ENCODE data around the gene SLC37A2. TPM values are rescaled to one million over a fixed set of nuclear protein-coding genes. Genes with fewer than 3 reads are reported as not detected.

SLC37A2 gene
- total and polyA plus RNA-seq, 4 donors, result 3.2 to 13.2 (median 7.8) TPM

DNA sequence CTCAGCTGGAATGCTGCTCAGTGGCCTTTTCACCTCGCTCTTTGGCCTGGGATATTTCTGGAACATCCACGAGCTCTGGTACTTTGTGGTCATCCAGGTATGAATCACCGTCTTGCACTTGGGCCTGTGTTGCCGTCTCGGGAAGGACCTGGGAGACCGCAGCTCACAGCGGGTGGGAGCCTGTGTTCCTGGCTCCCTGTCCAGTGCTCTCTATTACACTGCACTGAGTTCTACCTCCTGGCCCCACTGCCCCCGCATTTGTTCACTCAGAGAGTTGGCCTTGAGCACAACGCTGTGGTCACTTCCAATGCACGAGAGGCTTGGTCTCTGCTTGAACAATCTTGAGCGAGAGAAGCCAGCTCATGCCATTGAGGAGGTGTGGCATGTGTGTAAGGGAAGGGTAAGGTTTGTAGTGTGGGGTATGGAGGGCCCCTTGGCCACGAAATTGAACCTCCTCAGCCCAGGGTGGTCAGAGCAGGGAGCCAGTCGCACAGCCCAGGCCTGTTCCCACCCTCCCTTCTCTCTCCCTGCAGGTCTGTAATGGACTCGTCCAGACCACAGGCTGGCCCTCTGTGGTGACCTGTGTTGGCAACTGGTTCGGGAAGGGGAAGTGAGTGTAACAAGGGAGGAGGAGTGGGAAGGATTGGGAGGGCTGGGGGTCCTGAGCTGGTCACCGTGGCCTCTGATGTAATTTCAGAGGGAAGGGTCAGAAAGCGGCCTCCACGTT is 16.2 kb downstream of the SLC37A2 start:
- no peak overlapping the region for H3K9ac ChIP-seq (ENCODE audit: insufficient read depth in 1 of 2, low read length in 2 of 2)
- H3K27ac ChIP-seq (ENCODE audit: low read depth in 1 of 2, low read length in 1 of 2), result no peak overlapping the region
- no peak overlapping the region for H3K4me3 ChIP-seq
- H3K4me1 ChIP-seq (ENCODE audit: control insufficient read depth in 5 of 5, insufficient read depth in 5 of 5, low read length in 5 of 5), result no peaks in the 10 kb centered on the region
- WGBS, 2 donors, result 73 to 82% methylated on average over 18 of the region's 18 CpGs
- TF ChIP-seq, protein P1, sequence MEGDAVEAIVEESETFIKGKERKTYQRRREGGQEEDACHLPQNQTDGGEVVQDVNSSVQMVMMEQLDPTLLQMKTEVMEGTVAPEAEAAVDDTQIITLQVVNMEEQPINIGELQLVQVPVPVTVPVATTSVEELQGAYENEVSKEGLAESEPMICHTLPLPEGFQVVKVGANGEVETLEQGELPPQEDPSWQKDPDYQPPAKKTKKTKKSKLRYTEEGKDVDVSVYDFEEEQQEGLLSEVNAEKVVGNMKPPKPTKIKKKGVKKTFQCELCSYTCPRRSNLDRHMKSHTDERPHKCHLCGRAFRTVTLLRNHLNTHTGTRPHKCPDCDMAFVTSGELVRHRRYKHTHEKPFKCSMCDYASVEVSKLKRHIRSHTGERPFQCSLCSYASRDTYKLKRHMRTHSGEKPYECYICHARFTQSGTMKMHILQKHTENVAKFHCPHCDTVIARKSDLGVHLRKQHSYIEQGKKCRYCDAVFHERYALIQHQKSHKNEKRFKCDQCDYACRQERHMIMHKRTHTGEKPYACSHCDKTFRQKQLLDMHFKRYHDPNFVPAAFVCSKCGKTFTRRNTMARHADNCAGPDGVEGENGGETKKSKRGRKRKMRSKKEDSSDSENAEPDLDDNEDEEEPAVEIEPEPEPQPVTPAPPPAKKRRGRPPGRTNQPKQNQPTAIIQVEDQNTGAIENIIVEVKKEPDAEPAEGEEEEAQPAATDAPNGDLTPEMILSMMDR (IDR thresholded peaks at IDR 0.05; ENCODE audit: control extremely low read depth, extremely low read depth), result no peak
- H3K9me3 ChIP-seq (ENCODE audit: control insufficient read depth in 4 of 4, insufficient read depth in 3 of 4, low read length in 3 of 4), result no peaks in the 10 kb centered on the region
- no peak for DNase-seq
- ATAC-seq (ENCODE audit: insufficient read depth, low FRiP score), result no peak
- H3K27me3 ChIP-seq (ENCODE audit: control insufficient read depth in 3 of 3, insufficient read depth in 3 of 3, low read length in 2 of 3), result no peaks in the 10 kb centered on the region
- H3K36me3 ChIP-seq (ENCODE audit: control insufficient read depth in 4 of 4, insufficient read depth in 4 of 4, low read length in 4 of 4), result no peaks in the 10 kb centered on the region

- ATAC-seq (ENCODE audit: insufficient read depth, low FRiP score), result no peak
- Histone ChIP-seq H3K4me3 (no peak overlapping the region), H3K27ac (ENCODE audit: low read depth in 1 of 2, low read length in 1 of 2) (no peak overlapping the region), H3K4me1 (ENCODE audit: control insufficient read depth in 5 of 5, insufficient read depth in 5 of 5, low read length in 5 of 5) (no peaks in the 10 kb centered on the region), H3K9ac (ENCODE audit: insufficient read depth in 1 of 2, low read length in 2 of 2) (no peak overlapping the region), H3K9me3 (ENCODE audit: control insufficient read depth in 4 of 4, insufficient read depth in 3 of 4, low read length in 3 of 4) (no peaks in the 10 kb centered on the region), H3K36me3 (ENCODE audit: control insufficient read depth in 4 of 4, insufficient read depth in 4 of 4, low read length in 4 of 4) (no peaks in the 10 kb centered on the region), H3K27me3 (ENCODE audit: control insufficient read depth in 3 of 3, insufficient read depth in 3 of 3, low read length in 2 of 3) (no peaks in the 10 kb centered on the region)
- no peak for DNase-seq
- 88 to 96% methylated on average over 12 of the region's 12 CpGs for WGBS, 2 donors
- TF ChIP-seq, protein P1 (IDR thresholded peaks at IDR 0.05; ENCODE audit: control extremely low read depth, extremely low read depth), result no peak
These were observed 16.9 kb downstream of the SLC37A2 start for GRCh38 chr11:125079878-125080530.

DNA sequence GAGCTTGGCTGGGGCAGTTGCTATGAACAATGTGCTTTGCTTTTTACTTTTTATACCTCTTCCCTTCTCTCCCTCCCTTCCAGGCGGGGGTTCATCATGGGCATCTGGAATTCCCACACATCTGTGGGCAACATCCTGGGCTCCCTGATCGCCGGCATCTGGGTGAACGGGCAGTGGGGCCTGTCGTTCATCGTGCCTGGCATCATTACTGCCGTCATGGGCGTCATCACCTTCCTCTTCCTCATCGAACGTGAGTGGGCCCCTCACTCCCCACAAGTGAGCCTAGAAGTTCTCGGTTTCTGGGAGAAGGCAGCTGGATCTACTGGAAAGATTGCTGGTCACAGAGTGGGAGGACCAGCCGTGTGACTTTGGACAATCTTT is 17.4 kb downstream of the SLC37A2 start:
- TF ChIP-seq, protein P1 (IDR thresholded peaks at IDR 0.05; ENCODE audit: control extremely low read depth, extremely low read depth), result no peak
- Histone ChIP-seq H3K27me3 (ENCODE audit: control insufficient read depth in 3 of 3, insufficient read depth in 3 of 3, low read length in 2 of 3) (no peaks in the 10 kb centered on the region), H3K4me3 (no peak overlapping the region), H3K27ac (ENCODE audit: low read depth in 1 of 2, low read length in 1 of 2) (no peak overlapping the region), H3K9ac (ENCODE audit: insufficient read depth in 1 of 2, low read length in 2 of 2) (no peak overlapping the region), H3K4me1 (ENCODE audit: control insufficient read depth in 5 of 5, insufficient read depth in 5 of 5, low read length in 5 of 5) (no peaks in the 10 kb centered on the region), H3K9me3 (ENCODE audit: control insufficient read depth in 4 of 4, insufficient read depth in 3 of 4, low read length in 3 of 4) (no peaks in the 10 kb centered on the region), H3K36me3 (ENCODE audit: control insufficient read depth in 4 of 4, insufficient read depth in 4 of 4, low read length in 4 of 4) (no peaks in the 10 kb centered on the region)
- ATAC-seq (ENCODE audit: insufficient read depth, low FRiP score) (no peak), DNase-seq (no peak)
- 88 to 89% methylated on average over 12 of the region's 12 CpGs for WGBS, 2 donors
